Ishikawa (cell line): ENCODE data around the gene GLOD5.

Source experiments
- CREB1 ChIP-seq: IDR thresholded peaks from 2 replicates; pipeline ENCODE4 v1.6.1; 2012; ENCODE audit warnings: low read depth
- EP300 ChIP-seq: IDR thresholded peaks from 2 replicates; pipeline ENCODE4 v1.6.1; 2012; ENCODE audit warnings: borderline replicate concordance
- MAX ChIP-seq: IDR thresholded peaks from 2 replicates; pipeline ENCODE4 v1.6.1; 2012
- RAD21 ChIP-seq: IDR thresholded peaks from 2 replicates; pipeline ENCODE4 v1.6.1; 2012; ENCODE audit warnings: low read depth
- REST ChIP-seq: IDR thresholded peaks from 2 replicates; pipeline ENCODE4 v1.6.1; 2012; ENCODE audit warnings: low read depth, mild to moderate bottlenecking
- TAF1 ChIP-seq: IDR thresholded peaks from 2 replicates; pipeline ENCODE4 v1.6.1; 2012; ENCODE audit warnings: low read depth, mild to moderate bottlenecking
- TEAD4 ChIP-seq: IDR thresholded peaks from 2 replicates; pipeline ENCODE4 v1.6.1; 2012
- USF1 ChIP-seq: IDR thresholded peaks from 2 replicates; pipeline ENCODE4 v1.6.1; 2012
- YY1 ChIP-seq: IDR thresholded peaks from 2 replicates; pipeline ENCODE4 v1.6.1; 2012; ENCODE audit warnings: low read depth

- TF ChIP-seq EP300 (no peak), TEAD4 (no peak), YY1 (no peak), MAX (no peak), CREB1 (no peak), REST (no peak), TAF1 (no peak), USF1 (no peak), RAD21 (no peak)
These were observed 17.9 kb downstream of the GLOD5 start for GRCh38 chrX:48779399-48779798.
